NCI-H1930 (cell line): Measurements from ENCODE around the gene CDH2.

Source experiments
- DNase-seq, 2 experiments: peaks; one replicate each; lab custom pipeline; 2025; lab: John Stamatoyannopoulos, UW

CDH2 gene

DNA sequence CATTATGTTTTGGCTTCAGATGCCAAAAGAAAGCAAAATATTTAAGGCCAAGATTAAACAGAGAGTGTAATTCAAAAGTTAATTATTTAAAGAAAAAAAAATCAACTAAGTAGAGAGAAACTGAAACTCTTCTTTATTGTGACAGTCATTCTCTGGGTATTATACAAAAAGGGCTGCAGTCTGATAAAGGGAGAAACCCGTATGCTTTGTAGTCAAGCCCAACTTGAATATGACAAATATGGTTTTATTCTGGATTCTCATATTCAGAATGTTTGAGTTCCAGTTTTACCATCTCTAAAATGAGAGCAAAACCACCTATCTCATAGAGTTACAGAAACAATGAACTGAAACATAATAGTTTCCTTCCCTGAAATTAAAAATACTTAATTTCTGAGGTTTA, 8.2 kb downstream of the CDH2 start:
- no peak for DNase-seq

- no peak for DNase-seq
Observed at GRCh38 chr18:28167835-28168349, 9.0 kb downstream of the CDH2 start.

DNA sequence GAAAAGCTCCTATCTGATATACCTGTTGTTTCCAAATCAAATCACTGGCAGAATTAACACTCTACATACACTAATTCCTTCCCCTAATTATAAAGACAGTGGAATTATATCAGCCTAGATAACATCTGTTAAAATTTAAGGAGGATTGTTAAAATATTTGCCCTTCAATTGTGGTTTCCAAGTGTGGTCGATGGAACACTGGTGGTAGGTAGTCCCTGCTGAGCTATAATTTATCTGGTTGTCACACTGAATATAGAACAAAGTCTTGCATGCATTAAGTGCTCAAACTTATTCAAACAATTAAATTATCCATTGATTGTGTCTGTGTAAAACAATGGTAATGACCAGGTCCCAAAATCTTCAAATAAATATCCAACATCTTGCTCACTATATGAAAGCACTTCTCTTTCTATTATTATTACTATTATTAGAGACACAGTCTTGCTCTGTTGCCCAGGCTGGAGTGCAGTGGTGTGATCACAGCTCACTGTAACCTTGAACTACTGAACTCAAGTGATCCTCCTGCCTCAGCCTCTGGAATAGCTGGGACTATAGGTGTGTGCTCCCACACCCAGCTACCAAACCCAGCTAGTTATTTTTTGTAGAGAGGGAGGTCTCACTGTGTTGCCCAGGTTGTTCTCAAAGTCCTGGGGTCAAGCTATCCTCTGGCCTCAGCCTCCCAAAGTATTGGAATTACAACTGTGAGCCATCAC, 12.0 kb downstream of the CDH2 start:
- DNase-seq, result no peak

DNA sequence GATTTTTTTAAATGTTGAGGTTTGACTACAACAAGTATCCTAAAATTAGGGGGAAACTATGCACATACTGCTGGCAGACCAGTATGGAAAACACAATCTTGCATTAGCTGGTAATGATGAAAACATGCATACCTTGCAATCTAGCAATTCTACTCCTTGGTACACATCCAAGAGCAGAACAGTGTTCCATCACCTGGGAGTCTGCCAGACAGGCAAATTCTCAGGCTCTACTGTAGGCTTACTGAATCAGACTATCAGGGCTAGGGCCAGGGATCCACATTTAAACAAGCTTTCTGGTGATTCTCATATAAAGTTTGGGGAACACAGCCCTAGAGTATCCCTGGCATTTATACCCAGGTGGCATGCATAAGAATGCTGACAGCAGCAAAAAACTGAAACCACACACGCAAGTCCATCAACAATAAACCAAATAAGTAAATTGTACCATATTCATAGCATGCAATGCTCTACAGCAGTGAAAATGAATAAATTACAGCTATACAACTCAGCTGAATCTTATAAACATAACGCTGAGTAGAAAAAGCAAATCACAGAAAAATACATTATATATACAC, 13.6 kb downstream of the CDH2 start:
- DNase-seq, result no peak

GRCh38 chr18:28161608-28162599, 15.0 kb downstream of the CDH2 start:
- no peak for DNase-seq

DNA sequence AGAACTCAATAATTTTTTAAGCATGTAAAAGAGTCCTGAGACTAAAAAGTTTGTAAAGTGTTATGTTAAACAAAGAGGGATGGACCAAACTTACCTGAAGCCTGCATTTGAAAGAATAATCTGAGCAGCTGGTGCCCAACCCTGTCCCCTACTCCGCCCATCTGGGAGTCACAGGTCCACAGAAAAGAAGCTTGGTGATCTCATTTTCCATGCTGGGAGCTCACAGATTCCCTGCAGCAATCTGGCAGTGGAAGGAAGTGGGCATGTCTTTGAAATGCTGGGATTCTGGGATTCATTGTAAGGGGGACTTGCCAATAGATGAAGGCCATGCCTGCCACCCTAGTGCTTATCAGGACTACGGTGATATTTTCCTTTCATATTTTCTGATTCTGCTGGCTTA, 17.9 kb downstream of the CDH2 start:
- DNase-seq, result no peak

DNA sequence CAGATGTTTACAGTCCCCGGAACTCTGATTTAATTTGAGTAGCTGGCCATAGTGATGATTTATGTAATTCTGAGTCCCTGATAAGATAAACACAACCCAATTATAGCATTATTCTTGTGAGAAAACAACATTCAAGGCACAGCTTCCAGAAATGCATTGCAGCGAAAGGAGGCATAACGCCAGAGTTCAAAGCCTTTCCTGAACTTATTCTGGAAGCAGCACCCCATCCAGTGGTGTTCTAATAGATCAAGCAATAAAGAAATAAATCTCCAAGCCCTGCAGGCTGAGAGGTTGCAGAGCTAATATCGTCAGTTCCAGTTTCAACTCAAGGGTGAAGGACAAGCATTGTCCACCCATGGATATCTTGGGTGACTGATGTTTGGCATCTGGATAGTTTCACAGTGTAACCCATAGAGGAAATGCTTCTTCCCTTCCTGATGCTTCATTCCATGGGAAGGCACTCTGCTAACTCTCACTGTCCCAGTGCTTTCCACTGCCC, 18.8 kb downstream of the CDH2 start:
- DNase-seq, result no peak

DNA sequence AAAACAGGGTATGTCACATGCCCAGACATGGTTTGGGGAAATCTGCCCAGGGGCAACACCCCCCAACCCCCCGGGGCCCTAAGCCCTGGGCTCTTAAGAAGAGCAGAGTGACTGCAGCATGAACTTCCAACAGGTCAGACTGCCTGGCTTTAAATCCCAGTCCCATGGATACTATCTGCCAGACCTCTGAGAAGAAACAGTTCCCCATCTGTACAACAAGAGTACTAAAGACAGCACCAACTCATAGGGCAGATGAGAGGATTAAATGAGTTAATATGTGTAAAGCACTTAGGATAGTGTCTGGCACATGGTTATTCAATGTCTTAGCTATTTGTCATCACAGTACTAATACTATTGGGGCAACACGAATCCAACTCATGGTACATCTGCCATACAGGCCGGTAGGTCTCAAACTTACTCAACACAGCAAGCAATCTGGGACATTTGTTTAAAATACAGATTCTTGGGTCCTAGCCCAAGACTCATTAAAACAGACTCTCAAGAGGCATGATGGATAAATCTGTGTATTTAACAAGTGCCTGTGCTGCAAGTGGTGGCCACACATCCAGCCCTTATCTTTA, 23.4 kb downstream of the CDH2 start:
- DNase-seq, result no peak

DNA sequence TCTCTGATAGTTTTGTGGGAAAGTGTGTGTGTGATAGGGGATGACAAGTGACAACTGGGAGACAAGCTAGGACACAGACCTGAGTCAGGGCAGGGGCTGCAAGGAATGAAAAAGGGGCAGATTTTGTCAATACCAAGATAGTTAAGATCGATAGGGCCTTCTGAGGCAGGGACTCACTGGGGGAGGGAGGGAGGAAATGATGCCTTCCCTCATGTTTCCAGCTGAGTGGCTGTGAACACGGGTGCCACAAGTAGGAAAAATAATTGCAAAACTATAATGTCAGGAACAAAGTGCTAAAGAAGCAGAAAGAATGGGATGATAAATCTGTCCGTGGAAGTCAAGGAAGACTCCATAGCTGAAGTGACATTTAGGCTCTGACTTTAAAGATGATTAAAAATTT, 24.2 kb downstream of the CDH2 start:
- DNase-seq, result no peak

DNA sequence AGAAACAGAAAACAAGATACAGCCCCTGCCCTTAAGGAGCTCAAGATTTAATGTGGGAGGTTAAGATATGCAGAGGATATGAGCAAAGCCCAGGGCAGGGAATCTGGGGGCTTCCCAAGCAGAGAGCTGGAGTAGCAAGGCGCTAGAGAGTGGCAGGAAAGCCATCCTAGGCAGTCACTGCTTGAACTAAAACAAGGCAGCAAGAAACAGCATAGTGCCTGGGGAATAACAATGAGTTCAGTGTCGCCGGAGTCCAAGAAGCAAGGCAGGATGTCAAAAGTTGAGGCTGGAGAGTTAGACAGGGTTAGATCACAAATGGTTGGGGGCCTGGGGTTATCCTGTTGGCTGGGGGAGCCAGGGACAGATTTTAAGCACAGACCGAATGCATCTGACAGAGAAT, 24.6 kb downstream of the CDH2 start:
- no peak for DNase-seq

DNA sequence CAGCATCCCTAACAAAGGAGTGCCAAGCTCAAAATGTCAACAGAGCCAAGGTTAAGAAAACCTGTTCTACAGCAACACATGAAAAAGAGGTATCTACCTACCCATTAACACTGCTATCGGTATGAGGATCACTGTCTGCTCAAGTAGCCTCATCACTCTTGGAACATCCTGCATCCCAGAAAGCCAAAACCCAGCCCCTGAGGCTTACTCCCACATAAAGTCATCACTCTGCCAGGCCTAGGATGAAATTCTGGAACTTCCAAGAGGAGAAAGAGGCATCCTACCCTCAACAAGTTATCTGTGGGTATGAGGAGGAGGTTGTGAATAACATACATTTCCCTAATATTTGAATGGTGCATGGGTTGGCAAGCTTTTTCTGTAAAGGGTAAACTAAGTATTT, 25.5 kb downstream of the CDH2 start:
- DNase-seq, result no peak

DNA sequence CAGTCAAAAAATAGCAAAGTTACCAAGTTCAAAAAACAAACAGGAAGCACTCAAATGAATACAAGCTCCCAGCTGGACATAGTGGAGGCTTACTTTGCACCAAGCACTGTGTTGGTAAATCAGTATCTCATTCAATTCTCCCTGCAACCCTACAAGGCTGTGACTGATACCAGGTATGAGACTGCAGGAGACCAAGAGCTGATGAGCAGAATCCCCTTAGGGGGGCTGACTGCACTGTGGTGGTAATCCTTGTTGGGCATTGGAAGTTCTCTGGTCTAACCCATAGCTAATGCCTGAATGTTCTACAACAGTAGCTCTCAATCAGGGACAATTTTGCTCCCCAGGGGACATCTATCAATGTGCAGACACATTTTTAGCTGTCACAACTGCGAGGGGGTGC, 26.0 kb downstream of the CDH2 start:
- DNase-seq, result no peak

- DNase-seq, result no peak
Observed at GRCh38 chr18:28149810-28150420, 27.0 kb downstream of the CDH2 start.

DNA sequence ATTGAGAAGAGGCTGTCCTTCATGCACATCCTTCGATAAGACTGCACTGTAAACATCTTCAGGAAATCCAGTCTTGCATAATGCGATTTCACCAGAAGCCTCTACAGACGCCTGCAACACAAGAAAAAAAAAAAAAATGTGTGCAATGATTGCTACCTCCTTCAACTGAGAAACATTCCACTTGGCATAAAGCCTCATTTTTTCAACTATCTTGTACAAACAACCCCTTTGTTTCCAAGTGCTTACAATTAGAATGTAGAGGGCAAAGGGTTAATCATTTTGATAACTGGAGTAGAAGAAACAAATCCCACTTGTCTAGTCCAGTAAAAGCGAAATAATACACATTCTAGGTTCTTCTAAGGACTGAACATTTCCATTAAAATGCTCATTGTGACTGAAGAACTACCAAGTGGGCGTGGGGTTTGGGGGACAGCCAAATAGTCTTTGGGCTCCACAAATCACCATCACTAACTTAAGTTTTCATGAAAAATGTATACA, 29.2 kb downstream of the CDH2 start:
- DNase-seq, result no peak

- DNase-seq, result no peak
Observed at GRCh38 chr18:28143725-28144124, 33.2 kb downstream of the CDH2 start.

DNA sequence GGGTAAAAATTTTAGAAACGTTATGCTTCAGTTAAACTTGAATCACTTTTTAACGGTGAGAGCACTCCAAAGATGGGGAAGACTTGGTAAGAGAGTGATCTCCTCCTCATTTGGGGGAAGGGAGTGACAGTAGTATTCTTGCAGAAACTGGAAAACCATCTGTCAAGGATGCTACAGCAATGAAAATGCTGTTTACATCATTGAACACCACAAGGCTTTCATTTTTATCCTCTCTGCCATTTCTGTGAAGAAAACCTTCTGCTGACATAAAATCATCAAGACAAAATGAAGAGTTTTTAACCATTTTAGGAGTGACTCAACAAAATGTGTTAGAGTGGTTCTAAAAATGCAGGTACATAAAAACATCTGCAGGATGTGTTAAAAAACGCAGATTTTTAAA, 38.1 kb downstream of the CDH2 start:
- DNase-seq, result no peak

DNA sequence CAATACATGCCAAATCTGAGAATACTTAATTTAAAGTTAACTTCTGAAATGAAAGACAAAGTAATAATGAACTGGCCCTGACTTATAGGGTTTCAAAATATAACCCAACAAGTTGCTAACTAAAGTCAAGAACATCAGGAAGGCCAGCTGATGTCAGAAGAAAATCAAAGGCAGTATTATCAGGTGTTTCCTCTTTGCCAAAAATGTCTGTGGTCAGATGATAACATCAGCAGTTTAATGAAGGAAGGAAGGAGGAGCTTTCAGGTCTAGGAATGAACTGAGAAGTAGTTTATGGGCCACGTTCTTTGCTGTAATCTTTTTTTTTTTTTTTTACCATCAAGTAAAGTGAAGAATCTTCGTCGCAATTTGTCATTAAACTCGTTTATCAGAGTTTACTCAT, 40.9 kb downstream of the CDH2 start:
- DNase-seq, result no peak

GRCh38 chr18:28134774-28135173, 42.2 kb downstream of the CDH2 start:
- no peak for DNase-seq

- DNase-seq, result no peak
Observed at GRCh38 chr18:28132084-28132483, 44.8 kb downstream of the CDH2 start.

DNA sequence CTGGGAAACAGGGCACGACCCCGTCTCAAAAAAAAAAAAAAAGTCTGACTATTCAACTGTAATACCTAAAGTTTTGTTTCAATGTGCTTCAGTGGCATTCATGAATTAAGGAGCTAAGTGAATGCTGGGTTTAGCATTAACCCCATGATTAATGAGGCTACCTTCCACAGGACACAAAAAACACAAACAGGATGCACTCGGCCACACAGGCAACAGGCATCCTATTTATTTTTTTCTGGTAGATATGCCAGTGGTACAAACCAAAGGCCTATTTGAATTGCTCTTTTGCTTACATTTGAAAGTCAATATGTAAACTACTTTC, 48.3 kb downstream of the CDH2 start:
- DNase-seq, result no peak

DNA sequence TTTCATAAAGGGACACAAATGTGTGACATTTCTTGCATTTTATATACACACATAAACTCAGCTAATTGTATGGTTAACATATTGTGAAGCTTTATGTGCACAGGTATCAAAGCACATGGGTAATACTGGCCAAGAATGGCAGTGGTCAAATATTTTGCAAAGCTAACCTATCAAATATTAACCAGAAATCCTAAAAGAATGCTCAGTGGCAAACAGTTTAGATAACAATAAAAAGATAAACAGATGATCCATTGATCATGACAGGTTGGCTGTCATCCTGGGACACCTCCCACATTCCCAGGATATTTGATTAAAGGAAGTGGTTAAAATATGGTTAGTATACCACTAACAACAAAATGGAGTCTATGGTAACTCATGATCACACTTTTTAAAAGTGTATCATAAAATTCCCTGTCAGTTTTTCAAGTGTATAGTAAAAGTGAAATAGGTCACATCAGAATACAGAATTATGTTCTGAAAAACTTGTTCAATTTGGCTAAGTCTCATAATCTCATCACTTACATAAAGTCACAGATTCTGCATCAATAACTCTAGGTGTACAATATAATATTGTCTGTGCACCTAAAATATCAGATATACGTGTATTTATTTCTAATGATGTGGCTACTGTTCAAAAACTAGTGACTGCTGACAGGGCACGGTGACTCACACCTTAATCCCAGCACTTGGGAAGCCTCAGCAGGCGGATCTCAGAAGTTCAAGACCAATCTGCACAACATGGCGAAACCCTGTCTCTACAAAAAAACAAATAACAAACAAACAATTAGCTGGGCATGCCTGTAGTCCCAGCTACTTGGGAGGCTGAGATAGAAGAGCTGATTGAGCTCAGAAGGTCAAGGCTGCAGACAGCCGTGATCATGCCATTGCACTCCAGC, 48.9 kb downstream of the CDH2 start:
- no peak for DNase-seq
